ENCODE results near the gene BTF3. TPM values are rescaled to one million over a fixed set of nuclear protein-coding genes. Genes with fewer than 3 reads are reported as not detected.

Gene BTF3
- total and polyA plus RNA-seq, 4 donors: 370 to 645 (median 516) TPM

- no peak for TF ChIP-seq CTCF (IDR thresholded peaks at IDR 0.05; ENCODE audit: control extremely low read depth, extremely low read depth)
- DNase-seq (no peak), ATAC-seq (ENCODE audit: insufficient read depth, low FRiP score) (no peak)
- Histone ChIP-seq H3K4me1 (ENCODE audit: control insufficient read depth in 5 of 5, insufficient read depth in 5 of 5, low read length in 5 of 5) (peaks cover 0 to 19% (median 0%) of the 10 kb centered on the region in 5 donors), H3K27ac (ENCODE audit: low read depth in 1 of 2, low read length in 1 of 2) (no peak overlapping the region), H3K4me3 (no peak overlapping the region), H3K36me3 (ENCODE audit: control insufficient read depth in 4 of 4, insufficient read depth in 4 of 4, low read length in 4 of 4) (no peaks in the 10 kb centered on the region), H3K27me3 (ENCODE audit: control insufficient read depth in 3 of 3, insufficient read depth in 3 of 3, low read length in 2 of 3) (no peaks in the 10 kb centered on the region), H3K9me3 (ENCODE audit: control insufficient read depth in 4 of 4, insufficient read depth in 3 of 4, low read length in 3 of 4) (no peaks in the 10 kb centered on the region), H3K9ac (ENCODE audit: insufficient read depth in 1 of 2, low read length in 2 of 2) (no peak overlapping the region)
- 91 to 92% methylated on average over 1 of the region's 1 CpG for WGBS, 2 donors
Measured at GRCh38 chr5:73531356-73531755, 33.1 kb downstream of the BTF3 start.

- no peak for TF ChIP-seq CTCF (IDR thresholded peaks at IDR 0.05; ENCODE audit: control extremely low read depth, extremely low read depth)
- Histone ChIP-seq H3K27me3 (ENCODE audit: control insufficient read depth in 3 of 3, insufficient read depth in 3 of 3, low read length in 2 of 3) (no peaks in the 10 kb centered on the region), H3K36me3 (ENCODE audit: control insufficient read depth in 4 of 4, insufficient read depth in 4 of 4, low read length in 4 of 4) (no peaks in the 10 kb centered on the region), H3K9ac (ENCODE audit: insufficient read depth in 1 of 2, low read length in 2 of 2) (no peak overlapping the region), H3K4me3 (no peak overlapping the region), H3K27ac (ENCODE audit: low read depth in 1 of 2, low read length in 1 of 2) (no peak overlapping the region), H3K4me1 (ENCODE audit: control insufficient read depth in 5 of 5, insufficient read depth in 5 of 5, low read length in 5 of 5) (peaks cover 0 to 14% (median 0%) of the 10 kb centered on the region in 5 donors), H3K9me3 (ENCODE audit: control insufficient read depth in 4 of 4, insufficient read depth in 3 of 4, low read length in 3 of 4) (no peaks in the 10 kb centered on the region)
- DNase-seq: no peak
- no peak for ATAC-seq (ENCODE audit: insufficient read depth, low FRiP score)
- WGBS, 2 donors: 85 to 87% methylated on average over 5 of the region's 5 CpGs
Measured at GRCh38 chr5:73532195-73532594, 34.0 kb downstream of the BTF3 start.

- no peaks in the 10 kb centered on the region for H3K9me3 ChIP-seq (ENCODE audit: control insufficient read depth in 4 of 4, insufficient read depth in 3 of 4, low read length in 3 of 4)
Measured at GRCh38 chr5:73534011-73534644, 35.9 kb downstream of the BTF3 start.

More at GRCh38 chr5:73534011-73534644, 35.9 kb downstream of the BTF3 start:
- Histone ChIP-seq H3K4me3 (no peak overlapping the region), H3K4me1 (ENCODE audit: control insufficient read depth in 5 of 5, insufficient read depth in 5 of 5, low read length in 5 of 5) (peaks cover 0 to 4% (median 0%) of the 10 kb centered on the region in 5 donors), H3K27me3 (ENCODE audit: control insufficient read depth in 3 of 3, insufficient read depth in 3 of 3, low read length in 2 of 3) (no peaks in the 10 kb centered on the region), H3K27ac (ENCODE audit: low read depth in 1 of 2, low read length in 1 of 2) (no peak overlapping the region), H3K36me3 (ENCODE audit: control insufficient read depth in 4 of 4, insufficient read depth in 4 of 4, low read length in 4 of 4) (no peaks in the 10 kb centered on the region), H3K9ac (ENCODE audit: insufficient read depth in 1 of 2, low read length in 2 of 2) (no peak overlapping the region)
- ATAC-seq (ENCODE audit: insufficient read depth, low FRiP score) (no peak), DNase-seq (no peak)
- 81 to 91% methylated on average over 5 of the region's 5 CpGs for WGBS, 2 donors
- no peak for TF ChIP-seq CTCF (IDR thresholded peaks at IDR 0.05; ENCODE audit: control extremely low read depth, extremely low read depth)
